ENCODE data around the gene NRN1L. TPM values are rescaled to one million over a fixed set of nuclear protein-coding genes. Genes with fewer than 3 reads are reported as not detected.
"Not testable (repeated sequence)": the region's sequence is repeated elsewhere in the genome, so short reads cannot be mapped to it uniquely, and the experiment has no call there.

NRN1L gene
- polyA plus RNA-seq, 4 donors = 0.31 to 0.95 TPM; not detected in 2

DNA sequence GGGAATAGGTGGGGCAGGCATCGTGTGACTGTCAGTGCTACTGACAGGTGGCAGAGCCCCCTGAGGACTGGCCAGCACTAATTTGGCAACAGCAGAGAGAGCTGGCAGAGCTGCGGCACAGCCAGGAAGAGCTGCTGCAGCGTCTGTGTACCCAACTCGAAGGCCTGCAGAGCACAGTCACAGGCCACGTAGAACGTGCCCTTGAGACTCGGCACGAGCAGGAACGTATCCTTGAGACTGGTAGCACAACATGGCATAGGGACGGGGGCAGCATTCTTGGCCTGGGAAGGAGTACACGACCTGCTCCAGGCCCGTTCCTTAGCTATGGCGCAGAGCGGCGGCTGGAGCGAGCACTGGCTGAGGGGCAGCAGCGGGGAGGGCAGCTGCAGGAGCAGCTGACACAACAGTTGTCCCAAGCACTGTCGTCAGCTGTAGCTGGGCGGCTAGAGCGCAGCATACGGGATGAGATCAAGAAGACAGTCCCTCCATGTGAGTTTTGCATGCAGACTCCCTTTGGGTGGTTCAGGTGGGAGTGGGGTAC lies 3.0 kb upstream of the NRN1L start:
- DNase-seq (ENCODE audit: low read depth in 4 of 4, low spot score in 3 of 4) = no peak

DNA sequence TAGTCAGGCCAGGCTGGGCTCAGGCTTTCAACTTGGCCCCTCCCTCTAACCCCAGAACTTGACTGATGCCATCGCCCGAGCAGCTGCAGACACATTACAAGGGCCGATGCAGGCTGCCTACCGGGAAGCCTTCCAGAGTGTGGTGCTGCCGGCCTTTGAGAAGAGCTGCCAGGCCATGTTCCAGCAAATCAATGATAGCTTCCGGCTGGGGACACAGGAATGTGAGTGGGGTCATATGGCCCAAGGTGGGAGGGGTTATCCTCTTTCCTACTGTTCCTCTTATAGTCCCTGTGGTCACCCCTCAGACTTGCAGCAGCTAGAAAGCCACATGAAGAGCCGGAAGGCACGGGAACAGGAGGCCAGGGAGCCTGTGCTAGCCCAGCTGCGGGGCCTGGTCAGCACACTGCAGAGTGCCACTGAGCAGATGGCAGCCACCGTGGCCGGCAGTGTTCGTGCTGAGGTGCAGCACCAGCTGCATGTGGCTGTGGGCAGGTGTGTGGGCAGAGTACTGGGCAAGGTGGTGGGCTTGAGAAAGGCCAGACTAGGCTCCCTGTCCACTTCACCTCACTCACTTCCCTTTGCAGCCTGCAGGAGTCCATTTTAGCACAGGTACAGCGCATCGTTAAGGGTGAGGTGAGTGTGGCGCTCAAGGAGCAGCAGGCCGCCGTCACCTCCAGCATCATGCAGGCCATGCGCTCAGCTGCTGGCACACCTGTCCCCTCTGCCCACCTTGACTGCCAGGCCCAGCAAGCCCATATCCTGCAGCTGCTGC lies 2.1 kb upstream of the NRN1L start:
- DNase-seq (ENCODE audit: low read depth in 4 of 4, low spot score in 3 of 4) = no peak

- no peak for DNase-seq (ENCODE audit: low read depth in 4 of 4, low spot score in 3 of 4)
Measured at GRCh38 chr16:67883146-67883871, 1.4 kb upstream of the NRN1L start.

- DNase-seq (ENCODE audit: low read depth in 4 of 4, low spot score in 3 of 4) = no peak
Measured at GRCh38 chr16:67883872-67884261, 818 bp upstream of the NRN1L start.

DNA sequence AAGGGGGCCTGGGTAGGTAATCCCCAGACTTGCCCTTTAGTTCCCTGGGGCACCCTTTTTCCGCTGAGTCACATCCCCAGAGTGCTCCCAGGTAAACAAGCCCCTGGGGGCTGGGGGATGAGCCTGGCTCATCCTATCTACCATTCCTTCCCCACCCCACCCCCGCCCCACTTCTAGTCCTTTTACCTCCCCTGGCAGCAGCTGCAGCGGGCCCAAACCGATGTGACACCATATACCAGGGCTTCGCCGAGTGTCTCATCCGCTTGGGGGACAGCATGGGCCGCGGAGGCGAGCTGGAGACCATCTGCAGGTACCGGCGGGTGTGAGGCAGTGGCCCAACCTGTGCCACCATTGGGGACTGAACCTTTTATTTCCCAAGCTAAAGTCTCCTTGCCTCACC lies 860 bp downstream of the NRN1L start:
- no peak for DNase-seq (ENCODE audit: low read depth in 4 of 4, low spot score in 3 of 4)

DNA sequence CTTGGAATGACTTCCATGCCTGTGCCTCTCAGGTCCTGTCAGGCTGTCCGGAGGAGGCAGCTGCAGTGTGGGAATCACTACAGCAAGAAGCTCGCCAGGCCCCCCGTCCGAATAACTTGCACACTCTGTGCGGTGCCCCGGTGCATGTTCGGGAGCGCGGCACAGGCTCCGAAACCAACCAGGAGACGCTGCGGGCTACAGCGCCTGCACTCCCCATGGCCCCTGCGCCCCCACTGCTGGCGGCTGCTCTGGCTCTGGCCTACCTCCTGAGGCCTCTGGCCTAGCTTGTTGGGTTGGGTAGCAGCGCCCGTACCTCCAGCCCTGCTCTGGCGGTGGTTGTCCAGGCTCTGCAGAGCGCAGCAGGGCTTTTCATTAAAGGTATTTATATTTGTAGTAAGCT lies 1.3 kb downstream of the NRN1L start:
- no peak for DNase-seq (ENCODE audit: low read depth in 4 of 4, low spot score in 3 of 4)

GRCh38 chr16:67886387-67886786 lies 1.7 kb downstream of the NRN1L start:
- no peak for DNase-seq (ENCODE audit: low read depth in 4 of 4, low spot score in 3 of 4)

- DNase-seq (ENCODE audit: low read depth in 4 of 4, low spot score in 3 of 4) = no peak
Measured at GRCh38 chr16:67888331-67888730, 3.6 kb downstream of the NRN1L start.

DNA sequence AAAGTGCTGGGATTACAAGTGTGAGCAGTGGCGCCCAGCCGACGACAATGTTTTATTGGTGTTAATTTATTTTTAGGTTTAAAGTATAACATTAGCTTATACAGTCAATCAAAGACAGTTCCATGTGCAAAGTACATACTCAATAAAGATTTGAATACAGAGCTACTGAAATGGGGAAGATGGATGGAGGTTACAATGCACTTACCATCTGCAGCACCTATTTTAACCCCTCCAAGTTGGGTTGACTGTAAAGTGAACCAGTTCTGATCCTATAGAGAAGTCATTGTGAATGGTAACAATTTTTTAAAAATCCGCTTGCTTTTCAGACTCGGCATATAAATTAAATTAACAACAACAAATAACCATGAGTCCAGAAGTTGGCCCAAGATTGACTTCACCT lies 7.7 kb downstream of the NRN1L start:
- no peak for DNase-seq (ENCODE audit: low read depth in 4 of 4, low spot score in 3 of 4)

GRCh38 chr16:67892899-67893742 lies 8.4 kb downstream of the NRN1L start, which contains the start of gene PSKH1:
Gene PSKH1 (plus strand): TSS chr16:67893254. CDS start chr16:67908750, 15,496 bp downstream.
- peak; percentile 87 to 91 (median 88) for DNase-seq (ENCODE audit: low read depth in 4 of 4, low spot score in 3 of 4)

DNA sequence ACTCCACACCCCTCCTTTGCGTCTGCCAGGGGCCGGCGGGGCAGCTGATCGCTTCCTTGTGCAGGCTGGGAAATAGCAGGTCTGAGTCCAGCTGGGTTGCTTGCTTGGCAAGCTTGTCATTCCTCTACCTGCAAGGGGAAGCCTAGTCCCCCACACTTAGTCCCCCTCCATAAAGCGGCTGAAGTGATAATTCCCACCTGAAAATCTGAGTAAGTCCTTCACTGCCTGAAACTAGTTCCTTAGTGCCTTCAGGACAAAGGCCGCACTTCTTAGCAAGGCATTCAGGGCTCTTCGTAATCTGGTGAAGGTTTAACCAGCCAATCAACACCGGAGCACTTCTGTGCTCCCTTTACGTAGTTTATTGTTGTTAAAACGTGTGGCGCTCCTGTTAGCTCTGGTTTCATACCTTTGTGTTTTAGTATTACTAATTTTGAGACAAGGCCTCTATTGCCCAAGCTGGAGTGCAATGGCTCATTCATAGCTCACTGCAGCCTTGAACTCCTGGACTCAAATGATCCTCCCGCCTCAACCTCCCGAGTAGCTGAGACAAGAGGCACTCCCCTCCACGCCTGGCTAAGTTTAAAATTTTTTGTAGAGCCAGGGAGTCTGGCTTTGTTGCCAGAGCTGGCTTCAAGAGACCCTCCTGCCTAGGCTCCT lies 9.2 kb downstream of the NRN1L start:
- no peak for DNase-seq (ENCODE audit: low read depth in 4 of 4, low spot score in 3 of 4)

DNA sequence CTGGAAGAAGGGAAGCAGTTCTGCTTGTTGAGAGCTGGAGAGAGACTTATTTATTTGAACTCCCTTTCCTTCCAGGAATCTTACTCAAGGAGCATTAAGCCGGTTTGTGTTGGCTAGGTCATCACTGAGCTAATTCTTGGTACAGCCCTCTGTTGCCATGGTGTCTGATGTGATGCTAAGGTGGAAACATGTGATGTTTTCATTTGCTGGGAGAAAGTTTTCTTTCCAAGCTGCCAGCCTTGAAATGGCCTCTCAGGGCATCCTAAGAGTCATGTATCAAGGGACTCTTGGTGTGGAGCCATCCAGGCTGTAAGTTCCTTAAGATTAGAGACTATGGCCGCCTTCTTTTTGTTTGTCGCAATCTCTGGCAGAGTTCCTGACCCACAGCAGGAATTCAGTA lies 12.5 kb downstream of the NRN1L start:
- DNase-seq (ENCODE audit: low read depth in 4 of 4, low spot score in 3 of 4) = no peak

DNA sequence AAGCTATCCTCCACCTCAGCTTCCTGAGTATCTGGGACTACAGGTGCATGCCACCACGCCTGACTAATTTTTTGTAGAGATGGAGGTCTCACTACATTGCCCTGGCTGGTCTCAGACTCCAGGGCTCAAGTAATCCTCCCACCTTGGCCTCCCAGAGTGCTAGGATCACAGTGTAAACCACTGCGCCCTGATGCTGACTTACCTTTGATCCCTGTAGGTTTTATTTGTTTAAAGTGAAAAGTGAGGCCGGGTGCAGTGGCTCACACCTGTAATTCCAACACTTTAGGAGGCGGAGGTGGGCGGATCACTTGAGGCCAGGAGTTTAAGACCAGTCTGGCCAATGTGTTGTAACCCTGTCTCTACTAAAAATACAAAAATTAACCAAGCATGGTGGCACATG lies 17.0 kb downstream of the NRN1L start:
- no peak for DNase-seq (ENCODE audit: low read depth in 4 of 4, low spot score in 3 of 4)

DNA sequence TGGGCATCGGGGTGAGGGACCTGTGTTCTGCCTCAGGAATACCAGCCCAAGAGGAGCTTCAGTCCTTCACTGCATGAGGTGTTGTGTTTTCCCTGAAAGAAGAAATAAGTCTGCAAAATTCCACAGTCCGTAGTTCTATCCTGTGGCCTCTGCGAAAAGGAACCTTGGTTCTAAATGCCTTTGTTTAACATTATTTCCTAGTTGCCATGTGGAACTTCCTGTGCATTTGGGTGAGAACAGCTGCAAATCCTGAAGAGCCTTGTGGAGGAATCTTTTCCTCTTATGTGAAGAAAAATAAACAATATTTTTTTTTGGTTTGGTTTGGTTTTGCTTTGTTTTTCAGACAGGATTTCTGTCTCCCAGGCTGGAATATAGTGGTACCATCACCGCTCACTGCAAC lies 18.1 kb downstream of the NRN1L start:
- no peak for DNase-seq (ENCODE audit: low read depth in 4 of 4, low spot score in 3 of 4)

- DNase-seq (ENCODE audit: low read depth in 4 of 4, low spot score in 3 of 4) = no peak
Measured at GRCh38 chr16:67907397-67908180, 22.9 kb downstream of the NRN1L start.

- DNase-seq (ENCODE audit: low read depth in 4 of 4, low spot score in 3 of 4) = no peak
Measured at GRCh38 chr16:67909056-67909742, 24.5 kb downstream of the NRN1L start.

DNA sequence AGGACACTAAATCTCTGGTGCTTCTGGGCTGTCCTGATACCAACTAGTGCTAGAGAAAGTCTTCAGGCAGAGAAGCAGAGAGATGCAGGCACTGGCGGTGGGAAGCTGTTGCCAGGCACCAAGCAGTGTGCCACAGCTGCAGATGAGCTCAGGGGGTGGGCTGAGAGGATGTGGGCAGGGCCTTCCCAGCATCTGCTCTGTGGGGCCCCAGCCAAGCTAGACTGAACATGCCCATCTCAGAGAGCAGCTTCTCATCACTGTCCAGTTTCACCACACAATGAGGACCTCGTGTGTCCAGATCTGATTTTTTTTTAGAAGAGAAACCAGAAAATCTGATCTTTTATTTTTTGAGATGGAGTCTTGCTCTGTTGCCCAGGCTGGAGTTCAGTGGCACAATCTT lies 25.5 kb downstream of the NRN1L start:
- no peak for DNase-seq (ENCODE audit: low read depth in 4 of 4, low spot score in 3 of 4)

GRCh38 chr16:67914758-67915495 lies 30.2 kb downstream of the NRN1L start:
- no peak for DNase-seq (ENCODE audit: low read depth in 4 of 4, low spot score in 3 of 4)

- not testable (repeated sequence) for DNase-seq (ENCODE audit: low read depth in 4 of 4, low spot score in 3 of 4)
Measured at GRCh38 chr16:67915496-67915769, 30.7 kb downstream of the NRN1L start.

Measured in right renal pelvis (tissue), 4 donors.